Osteoblast (primary cell): ENCODE measurements around the gene FOXK1. TPM values are rescaled to one million over a fixed set of nuclear protein-coding genes. Genes with fewer than 3 reads are reported as not detected.

Experiments
- DNase-seq: peaks from one replicate; pipeline ENCODE4 v3.0.0; 2011; ENCODE audit warnings: low spot score, mixed read lengths; ENCODE audit not compliant: insufficient read length; ENCODE audit errors: missing footprints
- H2AFZ ChIP-seq: 2 replicates; pipeline ENCODE4 v1.6.0; 2011; ENCODE audit warnings: mild to moderate bottlenecking, low read length
- H3K27ac ChIP-seq: 2 replicates; pipeline ENCODE4 v1.5.1; 2011; ENCODE audit warnings: mild to moderate bottlenecking, low read depth, low read length, moderate library complexity
- H3K27me3 ChIP-seq: 2 replicates; pipeline ENCODE4 v1.6.0; 2012; ENCODE audit warnings: mild to moderate bottlenecking, control low read depth, inconsistent platforms, low read length, moderate library complexity; ENCODE audit not compliant: insufficient read depth
- H3K36me3 ChIP-seq: 2 replicates; pipeline ENCODE4 v1.5.1; 2011; ENCODE audit warnings: mild to moderate bottlenecking, low read length, control low read depth, moderate library complexity; ENCODE audit not compliant: insufficient read depth
- H3K4me1 ChIP-seq: 2 replicates; pipeline ENCODE4 v1.5.1; 2011; ENCODE audit warnings: mild to moderate bottlenecking, low read length, control low read depth, moderate library complexity; ENCODE audit not compliant: insufficient read depth
- H3K4me2 ChIP-seq: 2 replicates; pipeline ENCODE4 v1.6.0; 2011; ENCODE audit warnings: mild to moderate bottlenecking, low read length; ENCODE audit not compliant: insufficient read depth
- H3K4me3 ChIP-seq: fragments of 200-600 bp; sonication (generic); 3 replicates; pipeline ENCODE4 v1.5.1; 2012; ENCODE audit warnings: mild to moderate bottlenecking, low read length, inconsistent platforms; ENCODE audit not compliant: insufficient read depth
- H3K79me2 ChIP-seq: 2 replicates; pipeline ENCODE4 v1.6.0; 2012; ENCODE audit warnings: mild to moderate bottlenecking, low read length, control low read depth, inconsistent platforms; ENCODE audit not compliant: insufficient read depth
- H3K9me3 ChIP-seq: 2 replicates; pipeline ENCODE4 v1.5.1; 2011; ENCODE audit warnings: low read depth, low read length, control low read depth
- H4K20me1 ChIP-seq: 2 replicates; pipeline ENCODE4 v1.6.0; 2012; ENCODE audit warnings: mild to moderate bottlenecking, low read length, control low read depth; ENCODE audit not compliant: insufficient read depth
- CTCF ChIP-seq: IDR thresholded peaks from 2 replicates; pipeline ENCODE4 v1.5.1; 2011; ENCODE audit warnings: mild to moderate bottlenecking, low read depth, low read length, moderate library complexity; ENCODE audit errors: extremely low read depth
- total RNA-seq: library from RNA; depleted of rRNA; stranded (reverse); fragments of >200 nt; gene quantifications from 2 replicates; pipeline ENCODE4 v1.2.3, GENCODE V29; 2012

Gene FOXK1
- total RNA-seq, 1 donor = 31.8 TPM

- Histone ChIP-seq H2AFZ (no peak overlapping the region), H3K9me3 (no peaks in the 10 kb centered on the region), H3K27ac (peak overlapping the region; percentile 91), H4K20me1 (peaks cover 34% of the 10 kb centered on the region), H3K79me2 (peaks cover 85% of the 10 kb centered on the region), H3K4me3 (no peak overlapping the region), H3K4me1 (peaks cover 17% of the 10 kb centered on the region), H3K4me2 (no peak overlapping the region), H3K36me3 (no peaks in the 10 kb centered on the region), H3K27me3 (no peaks in the 10 kb centered on the region)
- no peak for DNase-seq
- TF ChIP-seq CTCF = no peak
These were observed 17.7 kb downstream of the FOXK1 start for GRCh38 chr7:4699841-4700240.

GRCh38 chr7:4700577-4701235 is 18.6 kb downstream of the FOXK1 start:
- no peak overlapping the region for H2AFZ ChIP-seq
- H3K4me2 ChIP-seq = no peak overlapping the region
- H3K36me3 ChIP-seq = no peaks in the 10 kb centered on the region
- H3K79me2 ChIP-seq = peaks cover 88% of the 10 kb centered on the region
- DNase-seq = peak; percentile 79
- H3K27me3 ChIP-seq = no peaks in the 10 kb centered on the region
- H3K9me3 ChIP-seq = no peaks in the 10 kb centered on the region
- peak overlapping the region; percentile 20 for H3K4me3 ChIP-seq
- H4K20me1 ChIP-seq = peaks cover 37% of the 10 kb centered on the region
- H3K27ac ChIP-seq = peak overlapping the region; percentile 91
- no peak for TF ChIP-seq CTCF
- peaks cover 13% of the 10 kb centered on the region for H3K4me1 ChIP-seq

- Histone ChIP-seq H3K9me3 (no peaks in the 10 kb centered on the region), H3K79me2 (peaks cover 89% of the 10 kb centered on the region), H3K36me3 (no peaks in the 10 kb centered on the region), H3K27ac (peak overlapping the region; percentile 45), H3K4me3 (no peak overlapping the region), H3K4me1 (peaks cover 13% of the 10 kb centered on the region), H3K4me2 (no peak overlapping the region), H3K27me3 (no peaks in the 10 kb centered on the region), H2AFZ (no peak overlapping the region), H4K20me1 (peaks cover 28% of the 10 kb centered on the region)
- DNase-seq = peak; percentile 58
- TF ChIP-seq CTCF = no peak
These were observed 20.9 kb downstream of the FOXK1 start for GRCh38 chr7:4702961-4703512.

- H3K36me3 ChIP-seq = no peaks in the 10 kb centered on the region
- no peak overlapping the region for H3K4me2 ChIP-seq
- TF ChIP-seq CTCF = no peak
- H3K79me2 ChIP-seq = peaks cover 89% of the 10 kb centered on the region
- no peak overlapping the region for H2AFZ ChIP-seq
- H3K27ac ChIP-seq = no peak overlapping the region
- DNase-seq = no peak
- peaks cover 27% of the 10 kb centered on the region for H4K20me1 ChIP-seq
- H3K9me3 ChIP-seq = no peaks in the 10 kb centered on the region
- H3K4me1 ChIP-seq = peaks cover 13% of the 10 kb centered on the region
- no peaks in the 10 kb centered on the region for H3K27me3 ChIP-seq
- H3K4me3 ChIP-seq = no peak overlapping the region
These were observed 21.4 kb downstream of the FOXK1 start for GRCh38 chr7:4703532-4703931.
